ENCODE data around the gene FSTL1. TPM values are rescaled to one million over a fixed set of nuclear protein-coding genes. Genes with fewer than 3 reads are reported as not detected.

Gene FSTL1
- total RNA-seq, 1 donor from 2014 or later: 142 TPM

- Histone ChIP-seq H3K36me3 (ENCODE audit: control insufficient read depth, insufficient read depth, low read length) (no peaks in the 10 kb centered on the region), H3K4me3 (ENCODE audit: low read depth, low read length) (no peak overlapping the region), H3K27me3 (ENCODE audit: control insufficient read depth, insufficient read depth, low read length) (no peaks in the 10 kb centered on the region)
- TF ChIP-seq CTCF (IDR thresholded peaks at IDR 0.05; ENCODE audit: insufficient read depth, low read length, poor library complexity, severe bottlenecking): no peak
- DNase-seq (ENCODE audit: low read depth): no peak
These were observed 80.3 kb downstream of the FSTL1 start for GRCh38 chr3:120370463-120370862.

GRCh38 chr3:120369037-120369467, 81.7 kb downstream of the FSTL1 start:
- no peak for TF ChIP-seq CTCF (IDR thresholded peaks at IDR 0.05; ENCODE audit: insufficient read depth, low read length, poor library complexity, severe bottlenecking)
- H3K27me3 ChIP-seq (ENCODE audit: control insufficient read depth, insufficient read depth, low read length): no peaks in the 10 kb centered on the region
- peak; percentile 86 for DNase-seq (ENCODE audit: low read depth)

GRCh38 chr3:120368172-120368571, 82.6 kb downstream of the FSTL1 start:
- no peak for TF ChIP-seq CTCF (IDR thresholded peaks at IDR 0.05; ENCODE audit: insufficient read depth, low read length, poor library complexity, severe bottlenecking)
- Histone ChIP-seq H3K4me3 (ENCODE audit: low read depth, low read length) (no peak overlapping the region), H3K27me3 (ENCODE audit: control insufficient read depth, insufficient read depth, low read length) (no peaks in the 10 kb centered on the region), H3K36me3 (ENCODE audit: control insufficient read depth, insufficient read depth, low read length) (no peaks in the 10 kb centered on the region)
- DNase-seq (ENCODE audit: low read depth): no peak

More at GRCh38 chr3:120369037-120369467, 81.7 kb downstream of the FSTL1 start:
- H3K4me3 ChIP-seq (ENCODE audit: low read depth, low read length): no peak overlapping the region
- no peaks in the 10 kb centered on the region for H3K36me3 ChIP-seq (ENCODE audit: control insufficient read depth, insufficient read depth, low read length)

- TF ChIP-seq CTCF (IDR thresholded peaks at IDR 0.05; ENCODE audit: insufficient read depth, low read length, poor library complexity, severe bottlenecking): no peak
- H3K27me3 ChIP-seq (ENCODE audit: control insufficient read depth, insufficient read depth, low read length): no peaks in the 10 kb centered on the region
- no peak overlapping the region for H3K4me3 ChIP-seq (ENCODE audit: low read depth, low read length)
- no peak for DNase-seq (ENCODE audit: low read depth)
- no peaks in the 10 kb centered on the region for H3K36me3 ChIP-seq (ENCODE audit: control insufficient read depth, insufficient read depth, low read length)
These were observed 86.0 kb downstream of the FSTL1 start for GRCh38 chr3:120364821-120365220.

GRCh38 chr3:120364101-120364500, 86.7 kb downstream of the FSTL1 start:
- Histone ChIP-seq H3K4me3 (ENCODE audit: low read depth, low read length) (no peak overlapping the region), H3K36me3 (ENCODE audit: control insufficient read depth, insufficient read depth, low read length) (no peaks in the 10 kb centered on the region), H3K27me3 (ENCODE audit: control insufficient read depth, insufficient read depth, low read length) (no peaks in the 10 kb centered on the region)
- no peak for DNase-seq (ENCODE audit: low read depth)
- no peak for TF ChIP-seq CTCF (IDR thresholded peaks at IDR 0.05; ENCODE audit: insufficient read depth, low read length, poor library complexity, severe bottlenecking)

GRCh38 chr3:120357807-120358206, 93.0 kb downstream of the FSTL1 start:
- no peak overlapping the region for H3K4me3 ChIP-seq (ENCODE audit: low read depth, low read length)
- no peaks in the 10 kb centered on the region for H3K36me3 ChIP-seq (ENCODE audit: control insufficient read depth, insufficient read depth, low read length)
- TF ChIP-seq CTCF (IDR thresholded peaks at IDR 0.05; ENCODE audit: insufficient read depth, low read length, poor library complexity, severe bottlenecking): no peak
- no peaks in the 10 kb centered on the region for H3K27me3 ChIP-seq (ENCODE audit: control insufficient read depth, insufficient read depth, low read length)
- DNase-seq (ENCODE audit: low read depth): no peak

All from kidney epithelial cell (primary cell).